HCT116 (cell line): ENCODE measurements around the gene LPAR2. TPM values are rescaled to one million over a fixed set of nuclear protein-coding genes. Genes with fewer than 3 reads are reported as not detected.

Source experiments
- ATAC-seq: fragments of 200-7000 bp; cut with Tn5 transposase; 2 replicates; pipeline ENCODE4 v1.9.1; 2020; ENCODE audit warnings: mild to moderate bottlenecking, moderate library complexity
- BruUV-seq: library from RNA; stranded (reverse); fragments of 400-500 nt; replicated peaks from 2 replicates; lab custom pipeline; 2021; lab: Mats Ljungman, UMichigan
- CTCF ChIA-PET: fragments of 300-600 bp; sonication (Branson Sonifier 250); formaldehyde crosslinking; loops from one replicate; lab custom pipeline; 2021; ENCODE audit warnings: antibody characterized with exemption; lab: Charles Lee
- POLR2A ChIA-PET: fragments of 300-600, 350-600 bp; sonication (Branson Sonifier 250); formaldehyde crosslinking; loops from one replicate; lab custom pipeline; 2021; ENCODE audit warnings: antibody characterized with exemption; lab: Charles Lee
- RAD21 ChIA-PET, 2 experiments: fragments of 300-600 bp; sonication (Branson Sonifier 250); formaldehyde crosslinking; loops; one replicate each; lab custom pipeline; 2023; ENCODE audit warnings: low total read pairs in 2 of 2; ENCODE audit not compliant: uncharacterized antibody in 2 of 2, unreplicated experiment in 2 of 2, low non-redundant PET in 1 of 2; lab: Charles Lee
- DNase-seq: peaks from one replicate; pipeline ENCODE4 v3.0.0-alpha.2; 2010; ENCODE audit warnings: low read depth, low spot score
- H2AFZ ChIP-seq: fragments of 200-600 bp; shearing (Covaris generic), sonication (generic); 2 replicates; pipeline ENCODE4 v1.6.1; 2017; ENCODE audit warnings: low read depth, mixed run types, mixed read lengths, antibody characterized with exemption, low read length; ENCODE audit not compliant: poor library complexity, severe bottlenecking
- H3K27ac ChIP-seq: 2 replicates; pipeline ENCODE4 v1.5.1; 2012; ENCODE audit warnings: low read depth, low read length
- H3K27me3 ChIP-seq: fragments of 200-600 bp; sonication (generic); 2 replicates; pipeline ENCODE4 v1.6.1; 2016; ENCODE audit warnings: mixed run types, low read length, mixed read lengths; ENCODE audit not compliant: insufficient read depth
- H3K36me3 ChIP-seq, 2 experiments: fragments of 200-500 bp in 1 of 2; fragments of 200-600 bp in 1 of 2; sonication (Bioruptor generic) in 1 of 2; sonication (generic) in 1 of 2; 2 replicates each; pipeline versions ENCODE4 v1.5.1 to v1.6.1; 2014 to 2016; ENCODE audit warnings: low read length in 2 of 2, inconsistent platforms in 1 of 2, mixed read lengths in 1 of 2, mixed run types in 1 of 2; ENCODE audit not compliant: insufficient read depth in 2 of 2, control insufficient read depth in 1 of 2
- H3K4me1 ChIP-seq, 2 experiments: fragments of 200-600 bp in 1 of 2; sonication (generic) in 1 of 2; 2 replicates each; pipeline versions ENCODE4 v1.5.1 to v1.6.1; 2012 to 2017; ENCODE audit warnings: low read length in 2 of 2, inconsistent platforms in 1 of 2, mild to moderate bottlenecking in 1 of 2, mixed read lengths in 1 of 2, mixed run types in 1 of 2, moderate library complexity in 1 of 2; ENCODE audit not compliant: insufficient read depth in 2 of 2, control insufficient read depth in 1 of 2
- H3K4me2 ChIP-seq: fragments of 200-600 bp; sonication (generic); 2 replicates; pipeline ENCODE4 v1.6.1; 2017; ENCODE audit warnings: mixed run types, low read length, mixed read lengths
- H3K4me3 ChIP-seq, 2 experiments: fragments of 200-600 bp in 1 of 2; sonication (generic) in 1 of 2; replicated peaks in 1 of 2; 2 replicates each; pipeline ENCODE4 v1.5.1; 2011 to 2016; ENCODE audit warnings: low read length in 2 of 2, control low read depth in 1 of 2, low read depth in 1 of 2, mild to moderate bottlenecking in 1 of 2, mixed read lengths in 1 of 2, mixed run types in 1 of 2
- H3K79me2 ChIP-seq: fragments of 200-600 bp; sonication (generic); 2 replicates; pipeline ENCODE4 v1.6.1; 2017; ENCODE audit warnings: mild to moderate bottlenecking, mixed run types, low read length, moderate library complexity, mixed read lengths; ENCODE audit not compliant: insufficient read depth
- H3K9ac ChIP-seq: fragments of 200-600 bp; sonication (generic); 2 replicates; pipeline ENCODE4 v1.6.1; 2016; ENCODE audit warnings: low read length, mixed read lengths
- H3K9me2 ChIP-seq: fragments of 200-600 bp; sonication (generic), shearing (Covaris generic); 2 replicates; pipeline ENCODE4 v1.6.1; 2017; ENCODE audit warnings: mixed run types, mild to moderate bottlenecking, moderate library complexity; ENCODE audit not compliant: insufficient read depth
- H3K9me3 ChIP-seq, 2 experiments: fragments of 200-500 bp in 1 of 2; fragments of 200-600 bp in 1 of 2; sonication (Bioruptor generic) in 1 of 2; sonication (generic) in 1 of 2; 2 replicates each; pipeline ENCODE4 v1.6.1; 2014 to 2017; ENCODE audit warnings: low read length in 2 of 2, mixed read lengths in 2 of 2, inconsistent platforms in 1 of 2, low read depth in 1 of 2, mild to moderate bottlenecking in 1 of 2, mixed run types in 1 of 2, moderate library complexity in 1 of 2; ENCODE audit not compliant: control insufficient read depth in 1 of 2, insufficient read depth in 1 of 2
- H4K20me1 ChIP-seq: fragments of 200-600 bp; sonication (generic), shearing (Covaris generic); 2 replicates; pipeline ENCODE4 v1.6.1; 2017; ENCODE audit warnings: mixed run types, mild to moderate bottlenecking, moderate library complexity; ENCODE audit not compliant: insufficient read depth
- CEBPB ChIP-seq: IDR thresholded peaks from 2 replicates; pipeline ENCODE4 v1.6.1; 2012; ENCODE audit warnings: low read depth
- EZH2 ChIP-seq: fragments of 200-600 bp; sonication (generic); IDR thresholded peaks from 2 replicates; pipeline ENCODE4 v1.6.1; 2017; ENCODE audit warnings: antibody characterized with exemption, mixed run types
- FOSL1 ChIP-seq: IDR thresholded peaks from 2 replicates; pipeline ENCODE4 v1.6.1; 2012; ENCODE audit warnings: low read depth
- RAD21 ChIP-seq: IDR thresholded peaks from 2 replicates; pipeline ENCODE4 v1.6.1; 2012; ENCODE audit warnings: low read depth, mild to moderate bottlenecking
- YY1 ChIP-seq: IDR thresholded peaks from 2 replicates; pipeline ENCODE4 v1.6.1; 2011; ENCODE audit warnings: low read length, low read depth, moderate library complexity, mild to moderate bottlenecking; ENCODE audit not compliant: insufficient replicate concordance; ENCODE audit errors: extremely low read depth
- intact Hi-C: fragments of 100-400 bp; cut with micrococcal nuclease; formaldehyde crosslinking; loops from 2 replicates; pipeline ENCODE4 v1.10.0; 2022
- total RNA-seq: library from RNA; stranded (reverse); gene quantifications from one replicate; pipeline ENCODE4 v1.2.1, GENCODE V29; 2021; ENCODE audit not compliant: unreplicated experiment

LPAR2 gene
- total RNA-seq, 1 experiment from 2014 or later: 28.2 TPM

GRCh38 chr19:19575411-19575810, 52.6 kb downstream of the LPAR2 start:
- no peaks in the 10 kb centered on the region for H3K27me3 ChIP-seq
- RAD21 ChIA-PET: no interaction called here
- no peaks in the 10 kb centered on the region for H3K9me3 ChIP-seq
- ATAC-seq: no peak
- no peak overlapping the region for H3K4me3 ChIP-seq
- peaks cover 7 to 23% of the 10 kb centered on the region in 2 experiments; a peak in 3 of 4 replicates for H3K4me1 ChIP-seq
- TF ChIP-seq EZH2 (no peak), YY1 (no peak), CEBPB (no peak), RAD21 (no peak), FOSL1 (no peak)
- intact Hi-C loops: no loop called here
- CTCF ChIA-PET: no interaction called here
- BruUV-seq: no TSS peak
- H3K27ac ChIP-seq: no peak overlapping the region
- H2AFZ ChIP-seq: no peak overlapping the region
- POLR2A ChIA-PET: no interaction called here
- H3K9me2 ChIP-seq: no peaks in the 10 kb centered on the region
- no peaks in the 10 kb centered on the region for H3K79me2 ChIP-seq
- H4K20me1 ChIP-seq: no peaks in the 10 kb centered on the region
- peaks cover 0 to 2% of the 10 kb centered on the region in 2 experiments; a peak in 2 of 4 replicates for H3K36me3 ChIP-seq
- H3K4me2 ChIP-seq: no peak overlapping the region
- no peak for DNase-seq
- no peak overlapping the region for H3K9ac ChIP-seq

Other genes with a start within 250 kb of the LPAR2 start
- gene GATAD2A, start 222.5 kb downstream of the LPAR2 start, total RNA-seq: 130 TPM
- 4.1 TPM for gene TSSK6, start 112.7 kb downstream of the LPAR2 start, total RNA-seq
- 339 TPM for gene NDUFA13, start 112.0 kb downstream of the LPAR2 start, total RNA-seq
- gene YJEFN3, start 99.3 kb downstream of the LPAR2 start, total RNA-seq: 25.3 TPM
- 13.1 TPM for gene CILP2, start 90.0 kb downstream of the LPAR2 start, total RNA-seq
- gene PBX4, start 9.5 kb downstream of the LPAR2 start, total RNA-seq: 11.6 TPM
- 16.3 TPM for gene GMIP, start 15.4 kb upstream of the LPAR2 start, total RNA-seq
- gene ATP13A1, start 35.5 kb upstream of the LPAR2 start, total RNA-seq: 73.7 TPM
- gene ZNF101, start 40.6 kb upstream of the LPAR2 start, total RNA-seq: 12.8 TPM
- gene ZNF14, start 104.9 kb upstream of the LPAR2 start, total RNA-seq: 4.8 TPM
- 0.42 TPM for gene ZNF506, start 193.5 kb upstream of the LPAR2 start, total RNA-seq
- gene ZNF253, start 237.7 kb upstream of the LPAR2 start, total RNA-seq: not detected